Activated CD8-positive, alpha-beta T cell treated with anti-CD3 and anti-CD28 coated beads, Interleukin-2, amount 10 ng/mL, durations not matched to agents 7 days and 5 days (primary cell): ENCODE data around the gene MYH1. TPM values are rescaled to one million over a fixed set of nuclear protein-coding genes. Genes with fewer than 3 reads are reported as not detected.
"Not testable (repeated sequence)": the region's sequence is repeated elsewhere in the genome, so short reads cannot be mapped to it uniquely, and the experiment has no call there.

Experiments
- ATAC-seq: fragments of 150-1000 bp; cut with Tn5 transposase; one replicate; pipeline ENCODE4 v1.10.0; 2021; ENCODE audit warnings: moderate library complexity
- CTCF ChIA-PET: fragments of 350-600 bp; sonication (Branson Sonifier 250); formaldehyde crosslinking; loops from one replicate; lab custom pipeline; 2021; ENCODE audit warnings: antibody characterized with exemption; lab: Charles Lee
- POLR2A ChIA-PET: fragments of 350-600 bp; sonication (Branson Sonifier 250); formaldehyde crosslinking; loops from one replicate; lab custom pipeline; 2021; ENCODE audit warnings: antibody characterized with exemption; lab: Charles Lee
- DNase-seq: peaks from one replicate; pipeline ENCODE4 v3.0.0-alpha.2; 2020
- H3K27ac Mint-ChIP-seq: one replicate; pipeline ENCODE4 v1.8.0; 2021; ENCODE audit warnings: mild to moderate bottlenecking, mixed read lengths
- H3K27me3 Mint-ChIP-seq: one replicate; pipeline ENCODE4 v1.8.0; 2021; ENCODE audit warnings: low read depth, mixed read lengths
- H3K36me3 Mint-ChIP-seq: one replicate; pipeline ENCODE4 v1.8.0; 2021; ENCODE audit warnings: low read depth, mixed read lengths
- H3K4me1 Mint-ChIP-seq: one replicate; pipeline ENCODE4 v1.8.0; 2021; ENCODE audit warnings: low read depth, mixed read lengths
- H3K4me3 Mint-ChIP-seq: one replicate; pipeline ENCODE4 v1.8.0; 2021; ENCODE audit warnings: mild to moderate bottlenecking, mixed read lengths
- H3K9me3 Mint-ChIP-seq: one replicate; pipeline ENCODE4 v1.8.0; 2022; ENCODE audit warnings: mixed read lengths; ENCODE audit not compliant: insufficient read depth
- total RNA-seq, 2 experiments: library from RNA; stranded (reverse); gene quantifications; one replicate each; pipeline ENCODE4 v1.2.3, GENCODE V29; 2021

MYH1 gene
- not detected for total RNA-seq

- Mint-ChIP-seq H3K9me3 (no peaks in the 10 kb centered on the region), H3K4me1 (no peaks in the 10 kb centered on the region), H3K27me3 (peaks cover 6% of the 10 kb centered on the region), H3K27ac (no peak within 1 kb of the TSS), H3K36me3 (no peaks in the 10 kb centered on the region), H3K4me3 (no peak within 1 kb of the TSS)
- POLR2A ChIA-PET: no interaction called here
- CTCF ChIA-PET: no interaction called here
- no peak for DNase-seq
- ATAC-seq: no peak
Measured at GRCh38 chr17:10518271-10519037, at the start of gene MYH1. Gene MYH1 (minus strand): TSS chr17:10518542. CDS start chr17:10516642, 1,900 bp downstream.

GRCh38 chr17:10563991-10564660, 45.8 kb upstream of the MYH1 start:
- POLR2A ChIA-PET: no interaction called here
- Mint-ChIP-seq H3K27me3 (peaks cover 6% of the 10 kb centered on the region), H3K27ac (no peak overlapping the region), H3K4me3 (no peak overlapping the region), H3K9me3 (no peaks in the 10 kb centered on the region), H3K4me1 (no peaks in the 10 kb centered on the region), H3K36me3 (no peaks in the 10 kb centered on the region)
- CTCF ChIA-PET: no interaction called here
- DNase-seq: no peak
- no peak for ATAC-seq

- CTCF ChIA-PET: no interaction called here
- Mint-ChIP-seq H3K36me3 (no peaks in the 10 kb centered on the region), H3K9me3 (no peaks in the 10 kb centered on the region), H3K4me1 (no peaks in the 10 kb centered on the region), H3K27me3 (no peaks in the 10 kb centered on the region), H3K4me3 (no peak overlapping the region), H3K27ac (no peak overlapping the region)
- DNase-seq (no peak), ATAC-seq (no peak)
- POLR2A ChIA-PET: no interaction called here
Measured at GRCh38 chr17:10558049-10558448, 39.7 kb upstream of the MYH1 start.

GRCh38 chr17:10557422-10557821, 39.1 kb upstream of the MYH1 start:
- no peaks in the 10 kb centered on the region for H3K4me1 Mint-ChIP-seq

GRCh38 chr17:10556301-10557005, 38.1 kb upstream of the MYH1 start:
- Mint-ChIP-seq H3K9me3 (no peaks in the 10 kb centered on the region), H3K27me3 (no peaks in the 10 kb centered on the region), H3K27ac (no peak overlapping the region), H3K4me1 (no peaks in the 10 kb centered on the region), H3K36me3 (no peaks in the 10 kb centered on the region), H3K4me3 (no peak overlapping the region)
- ChIA-PET CTCF (no interaction called here), POLR2A (no interaction called here)
- no peak for ATAC-seq
- DNase-seq: no peak

More at GRCh38 chr17:10557422-10557821, 39.1 kb upstream of the MYH1 start:
- ChIA-PET CTCF (no interaction called here), POLR2A (no interaction called here)
- DNase-seq (no peak), ATAC-seq (no peak)
- no peak overlapping the region for H3K4me3 Mint-ChIP-seq
- no peaks in the 10 kb centered on the region for H3K27me3 Mint-ChIP-seq
- no peak overlapping the region for H3K27ac Mint-ChIP-seq
- no peaks in the 10 kb centered on the region for H3K36me3 Mint-ChIP-seq
- no peaks in the 10 kb centered on the region for H3K9me3 Mint-ChIP-seq

- peaks cover 3% of the 10 kb centered on the region for H3K27me3 Mint-ChIP-seq
- H3K9me3 Mint-ChIP-seq: no peaks in the 10 kb centered on the region
- CTCF ChIA-PET: no interaction called here
- no peak overlapping the region for H3K27ac Mint-ChIP-seq
- H3K36me3 Mint-ChIP-seq: no peaks in the 10 kb centered on the region
- H3K4me1 Mint-ChIP-seq: no peaks in the 10 kb centered on the region
- ATAC-seq: no peak
- DNase-seq: no peak
- no peak overlapping the region for H3K4me3 Mint-ChIP-seq
- POLR2A ChIA-PET: no interaction called here
Measured at GRCh38 chr17:10550014-10550413, 31.7 kb upstream of the MYH1 start.

- peaks cover 3% of the 10 kb centered on the region for H3K27me3 Mint-ChIP-seq
- no peaks in the 10 kb centered on the region for H3K4me1 Mint-ChIP-seq
- ChIA-PET CTCF (no interaction called here), POLR2A (no interaction called here)
- H3K27ac Mint-ChIP-seq: no peak within 1 kb of the TSS
- no peak within 1 kb of the TSS for H3K4me3 Mint-ChIP-seq
- ATAC-seq (no peak), DNase-seq (no peak)
- H3K36me3 Mint-ChIP-seq: no peaks in the 10 kb centered on the region
- no peaks in the 10 kb centered on the region for H3K9me3 Mint-ChIP-seq
Measured at GRCh38 chr17:10549096-10549842, 30.9 kb upstream of the MYH1 start, which contains the start of gene MYH2. Gene MYH2 (minus strand): TSS chr17:10549658. CDS start chr17:10547920, 1,738 bp downstream.

- DNase-seq: no peak
- Mint-ChIP-seq H3K27ac (no peak overlapping the region), H3K9me3 (no peaks in the 10 kb centered on the region), H3K4me1 (no peaks in the 10 kb centered on the region), H3K4me3 (no peak overlapping the region), H3K27me3 (peaks cover 3% of the 10 kb centered on the region), H3K36me3 (no peaks in the 10 kb centered on the region)
- ChIA-PET POLR2A (no interaction called here), CTCF (no interaction called here)
- ATAC-seq: no peak
Measured at GRCh38 chr17:10547351-10547750, 29.0 kb upstream of the MYH1 start.

GRCh38 chr17:10543486-10543885, 25.1 kb upstream of the MYH1 start:
- POLR2A ChIA-PET, ATAC-seq, H3K4me3 Mint-ChIP-seq, H3K27me3 Mint-ChIP-seq, H3K36me3 Mint-ChIP-seq, CTCF ChIA-PET, H3K27ac Mint-ChIP-seq, DNase-seq, H3K4me1 Mint-ChIP-seq, H3K9me3 Mint-ChIP-seq: not testable (repeated sequence)

- POLR2A ChIA-PET, H3K9me3 Mint-ChIP-seq, H3K4me1 Mint-ChIP-seq, H3K27me3 Mint-ChIP-seq, DNase-seq, H3K36me3 Mint-ChIP-seq, H3K4me3 Mint-ChIP-seq, ATAC-seq, CTCF ChIA-PET, H3K27ac Mint-ChIP-seq: not testable (repeated sequence)
Measured at GRCh38 chr17:10541179-10541578, 22.8 kb upstream of the MYH1 start.

- H3K9me3 Mint-ChIP-seq: no peaks in the 10 kb centered on the region
Measured at GRCh38 chr17:10532026-10532425, 13.7 kb upstream of the MYH1 start.

More at GRCh38 chr17:10532026-10532425, 13.7 kb upstream of the MYH1 start:
- ATAC-seq (no peak), DNase-seq (no peak)
- Mint-ChIP-seq H3K4me3 (no peak overlapping the region), H3K27ac (no peak overlapping the region), H3K36me3 (no peaks in the 10 kb centered on the region), H3K27me3 (peaks cover 2% of the 10 kb centered on the region), H3K4me1 (no peaks in the 10 kb centered on the region)
- CTCF ChIA-PET: no interaction called here
- POLR2A ChIA-PET: no interaction called here
